Hematopoietic multipotent progenitor cell treated with erythropoietin and hydrocortisone succinate and interleukin-3 and kit ligand, for 8 days (in vitro differentiated cells): Measurements from ENCODE around the gene CMTM2.
"Not testable (repeated sequence)": the region's sequence is repeated elsewhere in the genome, so short reads cannot be mapped to it uniquely, and the experiment has no call there.

ENCODE experiments used
- DNase-seq: peaks from one replicate; pipeline ENCODE4 v3.0.0-alpha.2; 2015

The CMTM2 gene

DNA sequence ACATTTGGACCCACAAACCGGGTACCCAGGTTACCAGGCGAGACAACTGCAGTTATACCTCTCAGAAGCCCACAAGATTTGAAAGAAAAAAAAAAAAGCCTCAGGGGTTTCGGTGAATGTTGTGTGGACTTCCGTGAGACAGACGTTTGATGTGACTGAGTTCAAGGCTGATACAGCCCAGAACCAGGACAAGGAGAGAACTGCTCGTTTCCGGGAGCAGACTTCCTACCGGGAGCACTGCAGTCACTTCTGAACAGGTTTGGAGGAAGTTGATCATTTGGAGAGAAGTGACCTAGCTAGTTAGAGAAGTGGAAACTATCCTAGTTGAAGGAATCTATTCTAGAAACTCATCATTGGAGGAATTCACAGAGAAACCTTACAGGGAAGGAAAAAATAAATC is 26.0 kb upstream of the CMTM2 start:
- DNase-seq = no peak

DNA sequence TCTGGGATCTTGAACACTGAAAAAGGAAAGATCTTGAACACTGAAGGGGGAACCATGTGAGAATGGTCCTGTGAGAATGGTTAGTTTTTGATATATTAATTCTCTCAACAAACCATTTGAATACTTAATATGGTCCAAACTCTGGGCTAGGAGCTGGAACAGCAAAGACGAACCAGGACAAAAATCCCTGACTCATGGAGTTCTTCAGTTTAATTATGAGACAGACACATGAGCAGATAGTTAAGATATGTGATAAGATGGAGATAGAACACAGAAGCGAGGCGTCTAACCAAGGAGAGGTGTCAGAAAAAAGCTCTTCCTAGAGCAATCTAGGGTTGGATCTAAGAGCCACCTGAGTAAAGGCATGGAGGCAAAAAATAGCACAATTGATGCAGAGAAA is 25.2 kb upstream of the CMTM2 start:
- no peak for DNase-seq

GRCh38 chr16:66554495-66554894 is 24.8 kb upstream of the CMTM2 start:
- DNase-seq = no peak

- no peak for DNase-seq
Observed at GRCh38 chr16:66560107-66560506, 19.2 kb upstream of the CMTM2 start.

DNA sequence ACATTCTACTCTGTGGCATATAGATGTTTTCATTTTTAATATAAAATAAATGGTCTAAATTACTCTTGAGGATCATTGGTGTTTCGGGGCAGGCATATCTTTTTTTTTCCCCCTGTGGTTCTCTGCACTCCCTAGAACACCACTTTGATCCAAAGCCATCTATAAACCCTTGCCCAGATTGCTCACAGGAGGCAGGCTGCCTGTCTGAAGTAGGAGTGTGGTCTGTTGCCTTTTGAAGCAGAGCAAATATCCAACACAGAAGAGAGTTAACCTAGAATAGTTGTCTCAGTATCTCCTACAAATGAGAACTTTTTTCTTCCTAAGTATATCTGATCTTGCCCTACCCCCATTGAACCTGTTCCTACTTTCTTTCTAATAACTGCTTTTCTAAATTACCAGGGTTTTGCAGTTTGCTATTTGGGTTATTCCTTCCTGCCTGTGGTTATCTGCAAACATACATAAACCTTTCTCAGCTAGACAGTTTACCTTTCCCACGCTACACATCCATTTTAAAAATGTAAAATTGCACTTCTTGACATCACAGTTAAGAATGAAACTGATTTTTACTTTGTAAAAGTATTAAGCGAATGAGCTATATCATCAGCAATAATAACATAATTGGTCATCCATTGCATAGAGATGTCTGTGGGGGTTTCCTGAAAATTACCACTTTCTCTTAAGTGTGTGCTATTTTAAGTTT is 17.7 kb upstream of the CMTM2 start:
- no peak for DNase-seq

DNA sequence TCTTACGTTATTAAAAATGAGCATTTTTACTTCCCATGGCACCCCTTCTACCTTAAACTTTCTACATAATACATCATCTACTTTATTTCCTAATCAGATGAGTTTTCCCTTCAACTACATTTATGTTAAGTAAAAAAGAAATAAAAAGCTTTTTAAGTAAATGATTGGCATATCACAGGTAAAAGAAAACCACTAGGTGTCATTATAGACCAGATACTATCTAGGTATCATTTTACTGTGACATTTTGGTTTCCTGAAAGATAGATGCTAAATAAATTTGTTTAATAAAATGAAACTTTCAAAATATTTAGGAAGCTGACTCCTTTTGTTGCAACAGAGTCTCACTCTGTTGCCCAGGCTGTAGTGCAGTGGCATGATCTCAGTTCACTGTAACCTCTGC is 16.9 kb upstream of the CMTM2 start:
- DNase-seq = no peak

GRCh38 chr16:66562986-66563385 is 16.3 kb upstream of the CMTM2 start:
- peak; percentile 89 for DNase-seq

DNA sequence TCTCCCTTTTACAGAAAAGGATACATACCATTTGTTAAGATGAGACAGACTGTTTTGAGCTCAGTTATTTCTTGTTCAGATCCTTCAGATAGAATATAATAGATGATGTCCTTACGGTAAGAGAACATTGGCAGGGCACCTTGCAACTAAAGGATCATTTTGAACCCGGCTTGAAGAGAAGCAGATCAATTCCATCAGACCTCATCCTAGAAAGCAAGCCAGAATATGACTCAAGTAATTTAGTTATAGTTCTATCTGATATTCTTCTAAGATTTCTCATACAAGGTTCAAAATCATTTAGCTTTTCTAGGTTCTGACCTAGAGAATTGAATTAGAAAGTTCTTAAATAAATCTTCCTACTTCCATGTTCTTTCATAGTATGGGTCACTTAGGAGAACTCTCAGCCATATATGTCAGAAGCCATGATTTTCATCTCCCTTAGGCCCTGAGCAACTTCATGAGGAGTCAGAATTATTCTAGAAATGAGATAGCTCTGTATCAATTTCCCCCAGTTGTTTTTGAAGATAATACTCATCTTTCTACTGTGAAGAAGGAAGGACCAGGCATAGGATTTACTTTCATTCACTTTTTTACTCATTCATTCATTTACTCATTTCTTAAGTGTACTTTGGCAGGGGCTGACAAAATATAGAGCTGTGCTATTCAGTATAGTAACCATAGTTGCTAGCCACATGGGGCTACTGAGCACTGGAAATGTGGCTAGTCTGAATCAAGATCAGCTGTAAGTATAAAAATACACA is 15.5 kb upstream of the CMTM2 start:
- DNase-seq = no peak

DNA sequence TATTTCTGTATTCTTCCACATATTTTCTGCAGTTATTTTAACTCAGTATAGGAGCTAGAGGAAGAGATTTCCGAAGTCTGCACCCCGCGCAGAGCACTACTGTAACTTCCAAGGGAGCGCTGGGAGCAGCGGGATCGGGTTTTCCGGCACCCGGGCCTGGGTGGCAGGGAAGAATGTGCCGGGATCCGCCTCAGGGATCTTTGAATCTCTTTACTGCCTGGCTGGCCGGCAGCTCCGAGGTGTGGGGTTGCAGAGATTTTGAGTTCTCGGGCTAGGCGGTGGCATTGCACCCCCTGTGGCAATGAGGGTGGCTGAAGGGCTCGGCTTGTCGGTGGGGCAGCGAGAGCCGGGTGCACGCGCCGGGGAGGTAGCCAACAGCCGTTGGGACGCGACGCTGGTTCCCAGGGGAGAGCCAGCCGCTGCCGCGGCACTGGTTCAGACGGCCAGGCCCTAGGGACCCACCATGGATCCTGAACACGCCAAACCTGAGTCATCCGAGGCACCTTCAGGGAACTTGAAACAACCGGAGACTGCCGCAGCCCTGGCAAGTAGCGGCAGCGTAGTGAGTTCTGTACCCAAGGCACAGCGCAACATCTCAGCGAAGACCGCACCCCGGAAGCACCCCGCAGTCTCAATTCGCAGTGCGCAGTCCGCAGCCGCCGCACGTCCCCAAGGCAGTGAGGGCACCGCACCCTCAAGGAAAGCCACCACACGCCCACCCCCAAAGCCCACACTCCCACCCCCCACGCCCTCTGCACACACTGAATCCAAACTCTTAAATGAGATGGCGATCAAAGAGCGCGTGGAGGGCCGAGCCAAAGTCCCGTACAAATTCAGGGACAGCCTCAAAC is 13.0 kb upstream of the CMTM2 start, which contains the start of gene CMTM1:
Gene CMTM1 (plus strand): TSS at position 389 of the 851 bp plus-strand sequence. CDS start 75 bp downstream, at position 464.
- DNase-seq = no peak

DNA sequence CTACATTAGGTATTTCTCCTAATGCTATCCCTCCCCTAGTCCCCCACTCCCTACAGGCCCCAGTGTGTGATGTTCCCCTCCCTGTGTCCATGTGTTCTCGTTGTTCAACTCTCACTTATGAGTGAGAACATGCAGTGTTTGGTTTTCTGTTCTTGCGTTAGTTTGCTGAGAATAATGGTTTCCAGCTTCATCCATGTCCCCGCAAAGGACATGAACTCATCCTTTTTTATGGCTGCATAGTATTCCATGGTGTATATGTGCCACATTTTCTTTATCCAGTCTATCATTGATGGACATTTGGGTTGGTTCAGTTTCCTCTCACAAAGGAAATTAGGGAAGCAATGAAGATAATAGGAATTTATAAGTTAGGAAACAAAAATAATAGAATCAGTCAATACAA is 12.0 kb upstream of the CMTM2 start:
- DNase-seq = not testable (repeated sequence)

- DNase-seq = no peak
Observed at GRCh38 chr16:66568355-66568754, 10.9 kb upstream of the CMTM2 start.

DNA sequence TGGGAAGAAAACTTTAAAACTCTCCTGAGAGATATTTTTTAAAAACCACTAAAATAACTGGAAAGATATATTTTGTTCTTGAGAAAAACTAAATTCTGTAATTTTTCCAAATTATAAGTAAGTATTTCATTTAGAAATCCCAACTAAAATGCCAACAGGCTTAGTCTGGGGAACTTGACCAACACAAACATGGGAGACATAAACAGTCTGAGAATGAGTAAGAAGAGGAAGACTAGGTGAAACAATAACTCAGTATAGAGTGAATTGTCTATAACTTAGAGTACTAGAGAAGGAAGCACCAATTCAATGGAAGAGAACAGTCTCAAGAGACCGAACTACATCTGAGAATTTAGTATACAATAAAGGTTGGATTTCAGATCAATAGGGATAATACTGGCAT is 10.1 kb upstream of the CMTM2 start:
- DNase-seq = no peak

DNA sequence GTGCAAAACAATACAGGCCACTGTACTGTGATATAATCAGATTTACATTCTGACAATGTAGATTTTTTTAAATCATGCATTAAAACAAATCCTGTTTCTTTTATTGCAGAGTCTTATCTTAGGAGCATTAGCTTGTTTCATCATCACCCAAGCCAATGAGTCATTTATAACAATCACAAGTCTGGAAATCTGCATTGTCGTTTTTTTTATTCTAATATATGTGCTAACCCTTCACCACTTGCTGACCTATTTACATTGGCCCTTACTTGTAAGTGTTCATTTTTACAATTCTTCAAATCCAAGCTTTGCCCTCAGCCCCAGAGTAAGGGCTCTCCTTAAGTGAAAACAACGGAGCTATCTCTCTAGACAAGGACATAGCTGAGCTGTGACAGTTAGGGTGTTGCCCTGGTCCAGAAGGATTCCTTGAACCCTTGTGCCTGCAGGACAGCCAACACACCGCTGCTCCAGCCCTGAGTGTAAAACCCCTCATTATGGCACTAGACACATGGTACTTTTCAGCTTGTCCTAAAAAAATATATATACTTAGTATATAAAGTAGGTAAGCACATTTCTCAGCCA is 9.3 kb upstream of the CMTM2 start:
- DNase-seq = peak; percentile 42

DNA sequence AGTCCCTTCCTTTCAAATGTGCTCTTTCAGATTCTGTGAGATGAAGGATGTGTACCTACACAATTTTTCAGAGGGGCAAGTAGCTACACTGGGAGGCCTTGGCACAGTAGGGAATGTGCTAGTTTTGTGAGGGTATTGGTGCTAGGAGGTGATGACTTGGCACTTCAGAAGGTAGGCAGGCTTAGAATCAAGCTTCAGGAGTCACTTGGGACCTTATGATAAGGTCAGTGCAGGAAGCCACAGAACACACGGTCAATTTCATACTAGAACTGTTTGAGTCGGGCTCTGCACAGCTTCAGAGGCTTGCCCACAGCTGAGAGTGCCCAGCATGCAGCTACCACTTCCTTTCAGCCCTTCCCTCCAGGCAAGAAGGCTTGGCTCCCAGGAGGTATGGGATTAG is 6.9 kb upstream of the CMTM2 start:
- DNase-seq = peak; percentile 77

GRCh38 chr16:66574081-66574480 is 5.2 kb upstream of the CMTM2 start:
- no peak for DNase-seq

- DNase-seq = peak; percentile 76
Observed at GRCh38 chr16:66574531-66574930, 4.7 kb upstream of the CMTM2 start.

- peak; percentile 84 for DNase-seq
Observed at GRCh38 chr16:66575060-66575459, 4.2 kb upstream of the CMTM2 start.

DNA sequence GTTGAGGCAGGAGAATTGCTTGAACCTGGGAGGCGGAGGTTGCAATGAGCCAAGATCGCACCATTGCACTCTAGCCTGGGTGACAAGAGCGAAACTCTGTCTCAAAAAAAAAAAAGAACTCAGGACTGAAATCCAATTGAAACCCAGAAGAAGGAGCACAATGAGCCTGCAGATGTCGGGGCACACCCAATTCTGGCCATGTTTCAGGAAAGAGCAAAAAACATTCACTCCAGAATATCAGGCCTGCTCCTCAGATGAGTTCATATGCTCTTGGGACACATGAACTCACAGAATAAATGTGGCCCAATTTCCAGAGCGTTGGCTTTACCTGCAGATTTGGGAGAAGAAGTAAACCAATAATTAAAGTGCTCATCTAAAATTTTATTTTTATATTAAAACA is 3.0 kb upstream of the CMTM2 start:
- no peak for DNase-seq

- no peak for DNase-seq
Observed at GRCh38 chr16:66580605-66581209, 1.4 kb downstream of the CMTM2 start.

- no peak for DNase-seq
Observed at GRCh38 chr16:66581246-66581952, 2.1 kb downstream of the CMTM2 start.

DNA sequence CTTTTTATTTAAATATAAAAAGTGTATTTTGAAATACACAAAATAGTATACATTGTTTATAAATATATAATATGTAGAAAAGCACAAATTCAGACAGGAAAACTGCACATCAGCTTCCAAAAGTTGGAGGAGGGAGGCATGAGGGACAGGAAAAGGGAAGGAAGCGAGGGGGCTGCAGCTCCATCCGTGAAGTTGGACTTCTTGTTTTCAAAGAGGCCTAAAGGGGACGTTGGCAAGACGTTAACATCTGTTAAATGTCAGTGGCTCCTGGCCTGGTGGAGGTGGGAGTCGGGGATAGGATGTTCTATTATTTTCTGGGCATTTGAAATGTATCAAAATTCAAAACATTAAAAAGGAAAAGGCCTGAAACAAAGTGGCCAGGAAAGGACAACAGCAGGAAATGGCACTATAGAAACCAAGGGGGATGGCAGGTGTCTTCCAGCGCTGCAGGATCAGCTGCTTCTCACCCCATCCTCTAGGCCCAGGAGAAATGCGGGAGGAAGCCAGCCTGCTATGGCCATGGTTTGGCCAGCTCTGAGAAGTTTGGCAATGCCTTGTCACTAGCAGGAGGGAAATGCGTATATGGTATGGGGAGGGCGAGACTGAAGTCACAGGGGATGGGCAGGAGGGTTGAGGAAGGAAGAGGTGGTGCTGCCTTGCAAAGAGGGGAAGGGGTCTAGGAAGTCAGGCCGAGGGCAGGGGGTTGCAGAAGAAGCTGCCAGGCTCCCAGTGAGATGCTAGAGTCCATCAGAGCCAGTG is 6.4 kb downstream of the CMTM2 start:
- DNase-seq = no peak
